ENCODE measurements around the gene CADPS. TPM values are rescaled to one million over a fixed set of nuclear protein-coding genes. Genes with fewer than 3 reads are reported as not detected.

Gene CADPS
- polyA plus RNA-seq, 1 experiment: 0.12 TPM

DNA sequence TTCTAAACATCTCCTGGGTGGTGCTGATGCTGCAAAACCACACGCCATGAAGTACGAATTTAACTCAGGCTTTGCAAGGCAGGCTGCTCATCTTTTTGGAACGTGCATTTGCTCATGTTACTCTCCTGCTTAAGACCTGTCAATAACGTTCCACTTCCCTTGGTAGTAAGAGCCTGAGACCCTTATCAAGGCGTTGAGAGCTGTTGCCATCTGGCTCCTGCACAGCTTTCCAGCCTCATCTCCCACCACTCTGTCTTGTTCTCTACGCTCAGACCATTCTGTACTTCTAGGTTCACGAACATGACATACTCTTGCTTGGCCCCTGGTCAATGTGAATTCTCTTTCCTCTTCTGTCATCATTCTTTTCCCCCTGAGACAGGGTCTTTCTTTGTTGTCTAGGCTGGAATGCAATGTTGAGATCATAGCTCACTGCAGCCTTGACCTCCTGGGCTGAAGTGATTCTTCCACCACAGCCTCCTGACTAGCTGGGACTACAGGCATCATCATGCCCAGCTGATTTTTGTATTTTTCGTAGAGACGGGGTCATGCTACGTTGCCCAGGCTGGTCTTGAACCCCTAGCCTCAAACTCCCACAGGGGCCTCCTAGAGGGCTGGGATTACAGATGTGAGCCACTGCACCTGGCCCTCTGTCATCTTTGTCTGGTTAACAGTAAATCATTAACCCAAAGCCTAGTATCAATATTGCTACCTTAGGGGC, 202.8 kb downstream of the CADPS start:
- TF ChIP-seq, protein P1, sequence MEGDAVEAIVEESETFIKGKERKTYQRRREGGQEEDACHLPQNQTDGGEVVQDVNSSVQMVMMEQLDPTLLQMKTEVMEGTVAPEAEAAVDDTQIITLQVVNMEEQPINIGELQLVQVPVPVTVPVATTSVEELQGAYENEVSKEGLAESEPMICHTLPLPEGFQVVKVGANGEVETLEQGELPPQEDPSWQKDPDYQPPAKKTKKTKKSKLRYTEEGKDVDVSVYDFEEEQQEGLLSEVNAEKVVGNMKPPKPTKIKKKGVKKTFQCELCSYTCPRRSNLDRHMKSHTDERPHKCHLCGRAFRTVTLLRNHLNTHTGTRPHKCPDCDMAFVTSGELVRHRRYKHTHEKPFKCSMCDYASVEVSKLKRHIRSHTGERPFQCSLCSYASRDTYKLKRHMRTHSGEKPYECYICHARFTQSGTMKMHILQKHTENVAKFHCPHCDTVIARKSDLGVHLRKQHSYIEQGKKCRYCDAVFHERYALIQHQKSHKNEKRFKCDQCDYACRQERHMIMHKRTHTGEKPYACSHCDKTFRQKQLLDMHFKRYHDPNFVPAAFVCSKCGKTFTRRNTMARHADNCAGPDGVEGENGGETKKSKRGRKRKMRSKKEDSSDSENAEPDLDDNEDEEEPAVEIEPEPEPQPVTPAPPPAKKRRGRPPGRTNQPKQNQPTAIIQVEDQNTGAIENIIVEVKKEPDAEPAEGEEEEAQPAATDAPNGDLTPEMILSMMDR (IDR thresholded peaks at IDR 0.05; ENCODE audit: low read depth, low read length): no peak
- no peak for DNase-seq (ENCODE audit: low read depth, low spot score)
- Histone ChIP-seq H3K27me3 (ENCODE audit: control insufficient read depth, insufficient read depth, low read length) (peaks cover 5% of the 10 kb centered on the region), H3K4me3 (ENCODE audit: low read depth, low read length) (no peak overlapping the region), H3K9me3 (ENCODE audit: control insufficient read depth, insufficient read depth, low read length) (no peaks in the 10 kb centered on the region), H3K27ac (ENCODE audit: low read depth, low read length) (no peak overlapping the region)
- POLR2A ChIA-PET: no interaction called here
- CTCF ChIA-PET: no interaction called here

DNA sequence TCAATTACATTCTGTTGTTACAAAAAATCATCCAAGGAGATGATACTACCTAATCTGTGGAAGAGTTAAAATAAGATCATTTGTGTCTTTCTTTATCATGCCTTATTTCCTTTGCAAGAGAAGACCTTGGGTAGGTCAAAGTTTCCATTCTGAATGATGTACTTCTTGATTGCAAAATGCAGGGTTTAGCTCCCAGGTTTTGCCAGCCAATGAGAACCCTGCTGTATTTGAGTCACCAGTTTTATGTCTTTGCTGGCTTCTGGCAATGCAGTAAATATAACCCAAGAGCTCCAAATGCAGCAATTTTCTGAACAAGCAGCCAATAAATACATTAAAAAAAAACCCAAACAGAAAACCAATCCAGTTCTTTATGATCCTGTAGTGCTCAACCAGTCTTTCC, 204.9 kb downstream of the CADPS start:
- POLR2A ChIA-PET: no interaction called here
- Histone ChIP-seq H3K27me3 (ENCODE audit: control insufficient read depth, insufficient read depth, low read length) (peaks cover 8% of the 10 kb centered on the region), H3K27ac (ENCODE audit: low read depth, low read length) (no peak overlapping the region), H3K4me3 (ENCODE audit: low read depth, low read length) (no peak overlapping the region), H3K9me3 (ENCODE audit: control insufficient read depth, insufficient read depth, low read length) (no peaks in the 10 kb centered on the region)
- CTCF ChIA-PET: interaction anchor here (0.6 to 1.4 kb wide), 2 partner anchors 47 to 1519 kb away, joined by 3 read pairs; no protein-coding TSS in a partner anchor
- TF ChIP-seq, protein P1 (IDR thresholded peaks at IDR 0.05; ENCODE audit: low read depth, low read length): no peak
- DNase-seq (ENCODE audit: low read depth, low spot score): no peak

DNA sequence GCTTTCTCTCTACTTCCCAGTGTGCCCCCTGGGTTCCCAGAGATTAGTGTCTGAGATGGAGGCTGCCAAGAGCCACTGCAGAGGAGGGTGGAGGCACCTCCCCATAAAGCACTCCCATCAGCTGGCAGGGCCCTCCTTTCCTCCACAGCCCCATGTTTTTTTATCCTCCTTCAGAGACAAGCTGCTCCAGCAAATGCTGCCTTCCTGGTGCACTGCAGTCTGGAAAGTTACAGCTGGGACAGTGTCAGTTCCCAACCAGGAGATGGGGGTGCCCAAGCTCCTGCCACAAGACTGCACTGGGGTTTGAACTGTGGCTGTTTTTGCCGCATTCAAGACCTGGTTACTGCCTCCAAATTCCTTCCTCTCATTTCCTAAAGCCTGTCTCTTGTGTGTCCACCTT, 206.1 kb downstream of the CADPS start:
- DNase-seq (ENCODE audit: low read depth, low spot score): no peak
- Histone ChIP-seq H3K27me3 (ENCODE audit: control insufficient read depth, insufficient read depth, low read length) (peaks cover 8% of the 10 kb centered on the region), H3K4me3 (ENCODE audit: low read depth, low read length) (no peak overlapping the region), H3K27ac (ENCODE audit: low read depth, low read length) (no peak overlapping the region), H3K9me3 (ENCODE audit: control insufficient read depth, insufficient read depth, low read length) (no peaks in the 10 kb centered on the region)
- TF ChIP-seq, protein P1 (IDR thresholded peaks at IDR 0.05; ENCODE audit: low read depth, low read length): no peak
- CTCF ChIA-PET: no interaction called here
- POLR2A ChIA-PET: no interaction called here

DNA sequence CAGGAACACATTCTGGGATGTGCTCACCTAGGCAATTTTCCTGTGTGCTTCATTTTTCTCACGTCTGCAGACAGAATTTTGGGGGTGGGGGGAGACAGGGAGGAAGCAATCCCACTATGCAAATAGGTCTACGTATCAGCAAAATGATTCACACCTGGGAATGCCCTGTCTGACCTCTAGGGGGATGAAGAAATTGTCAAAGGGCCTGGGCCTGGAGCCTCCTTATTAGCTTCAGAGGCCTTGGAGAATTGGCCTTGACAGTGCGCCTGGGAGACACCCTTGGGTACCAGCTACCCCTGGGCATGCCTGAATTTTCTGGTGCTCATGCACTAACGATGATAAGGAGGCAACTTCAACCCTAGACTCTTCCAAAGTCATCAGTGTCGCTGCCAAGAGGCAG, 207.5 kb downstream of the CADPS start:
- CTCF ChIA-PET: no interaction called here
- POLR2A ChIA-PET: no interaction called here
- no peaks in the 10 kb centered on the region for H3K9me3 ChIP-seq (ENCODE audit: control insufficient read depth, insufficient read depth, low read length)
- TF ChIP-seq, protein P1 (IDR thresholded peaks at IDR 0.05; ENCODE audit: low read depth, low read length): no peak
- peaks cover 8% of the 10 kb centered on the region for H3K27me3 ChIP-seq (ENCODE audit: control insufficient read depth, insufficient read depth, low read length)
- no peak overlapping the region for H3K27ac ChIP-seq (ENCODE audit: low read depth, low read length)
- H3K4me3 ChIP-seq (ENCODE audit: low read depth, low read length): no peak overlapping the region
- no peak for DNase-seq (ENCODE audit: low read depth, low spot score)

DNA sequence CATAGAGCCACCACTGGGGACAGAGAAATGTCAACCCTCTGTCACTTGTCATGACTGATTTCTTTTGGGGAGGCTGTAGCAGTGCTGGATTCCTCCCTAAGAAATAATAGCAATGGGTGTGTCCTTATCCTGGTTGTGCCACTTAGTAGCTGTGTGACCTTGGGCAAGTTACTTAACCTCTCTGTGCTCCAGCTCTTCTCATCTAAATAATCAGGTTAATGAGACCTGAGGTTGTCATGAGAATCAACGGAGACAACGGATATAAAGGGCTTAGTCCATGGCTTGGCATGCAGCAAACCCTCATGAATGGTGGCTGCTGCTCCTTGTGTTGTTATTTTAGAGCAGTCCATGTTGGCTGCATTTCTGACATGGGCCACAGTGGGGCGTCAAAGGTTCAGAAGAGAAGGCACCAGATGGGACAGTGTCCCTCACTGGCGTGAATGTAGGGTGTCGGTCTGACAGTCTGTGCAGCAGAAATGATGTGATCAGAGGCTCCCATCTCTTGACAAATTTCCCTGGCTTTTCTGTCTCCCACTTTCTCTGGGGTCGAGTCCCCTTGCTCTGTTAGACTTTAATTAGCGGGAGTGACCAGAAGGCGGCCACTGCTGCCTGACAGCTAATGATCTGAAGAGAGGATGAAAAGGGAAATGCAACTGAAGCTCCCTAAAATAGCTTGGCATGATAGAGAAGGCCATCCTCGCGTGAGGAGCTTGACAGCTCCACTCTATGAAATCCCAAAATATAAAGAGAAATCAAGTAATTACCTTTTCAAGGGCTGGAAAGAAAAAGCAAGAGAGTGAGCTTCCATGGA, 209.4 kb downstream of the CADPS start:
- Histone ChIP-seq H3K27me3 (ENCODE audit: control insufficient read depth, insufficient read depth, low read length) (peaks cover 8% of the 10 kb centered on the region), H3K27ac (ENCODE audit: low read depth, low read length) (no peak overlapping the region), H3K9me3 (ENCODE audit: control insufficient read depth, insufficient read depth, low read length) (no peaks in the 10 kb centered on the region), H3K4me3 (ENCODE audit: low read depth, low read length) (no peak overlapping the region)
- no peak for DNase-seq (ENCODE audit: low read depth, low spot score)
- TF ChIP-seq, protein P1 (IDR thresholded peaks at IDR 0.05; ENCODE audit: low read depth, low read length): peak; percentile 49
- ChIA-PET CTCF (interaction anchor here (1.0 to 1.9 kb wide), 3 partner anchors 14 to 528 kb away, joined by 3 to 8 read pairs (median 3); no protein-coding TSS in a partner anchor), POLR2A (no interaction called here)
